Loucy (cell line): Measurements from ENCODE around the gene PPARG.

ENCODE experiments used
- H2AFZ ChIP-seq: fragments of 200-600 bp; sonication (generic); 2 replicates; pipeline ENCODE4 v1.6.0; 2016; ENCODE audit warnings: antibody characterized with exemption, mild to moderate bottlenecking, low read length, moderate library complexity
- H3F3A ChIP-seq: fragments of 200-600 bp; 2 replicates; pipeline ENCODE4 v1.6.0; 2016; ENCODE audit warnings: antibody characterized with exemption, low read depth, mild to moderate bottlenecking
- H3K27me3 ChIP-seq: fragments of 200-600 bp; sonication (generic); 2 replicates; pipeline ENCODE4 v1.6.1; 2014; ENCODE audit warnings: low read length, mild to moderate bottlenecking; ENCODE audit not compliant: insufficient read depth, poor library complexity, severe bottlenecking
- H3K36me3 ChIP-seq: fragments of 200-600 bp; sonication (generic); 2 replicates; pipeline ENCODE4 v1.6.1; 2016; ENCODE audit warnings: low read length; ENCODE audit not compliant: insufficient read depth
- H3K4me1 ChIP-seq: fragments of 200-600 bp; sonication (generic); 2 replicates; pipeline ENCODE4 v1.5.1; 2014; ENCODE audit warnings: low read length, mild to moderate bottlenecking; ENCODE audit not compliant: insufficient read depth, poor library complexity, severe bottlenecking
- H3K4me2 ChIP-seq: fragments of 200-600 bp; sonication (generic); 2 replicates; pipeline ENCODE4 v1.6.0; 2014; ENCODE audit warnings: antibody characterized with exemption, low read length, low read depth, mild to moderate bottlenecking; ENCODE audit not compliant: poor library complexity, severe bottlenecking
- H3K4me3 ChIP-seq: fragments of 200-600 bp; sonication (generic); 2 replicates; pipeline ENCODE4 v1.5.1; 2014; ENCODE audit warnings: low read length, mild to moderate bottlenecking, mixed read lengths; ENCODE audit not compliant: poor library complexity, severe bottlenecking
- H3K79me2 ChIP-seq: fragments of 200-600 bp; sonication (generic); 2 replicates; pipeline ENCODE4 v1.6.1; 2014; ENCODE audit warnings: low read length; ENCODE audit not compliant: insufficient read depth
- H3K9ac ChIP-seq: fragments of 200-600 bp; sonication (generic); 2 replicates; pipeline ENCODE4 v1.6.0; 2014; ENCODE audit warnings: mild to moderate bottlenecking, low read depth, low read length, moderate library complexity; ENCODE audit not compliant: poor library complexity, severe bottlenecking
- H3K9me2 ChIP-seq: fragments of 200-600 bp; sonication (generic); replicated peaks from 2 replicates; pipeline ENCODE4 v1.6.1; 2016; ENCODE audit warnings: low read depth, low read length, mixed read lengths
- H3K9me3 ChIP-seq: fragments of 200-600 bp; sonication (generic); 2 replicates; pipeline ENCODE4 v1.6.1; 2014; ENCODE audit warnings: mild to moderate bottlenecking, antibody characterized with exemption, low read length, low read depth; ENCODE audit not compliant: insufficient read depth
- H4K20me1 ChIP-seq: fragments of 200-600 bp; sonication (generic); 2 replicates; pipeline ENCODE4 v1.6.0; 2014; ENCODE audit warnings: antibody characterized with exemption, low read length, mild to moderate bottlenecking; ENCODE audit not compliant: insufficient read depth, poor library complexity, severe bottlenecking
- EZH2phosphoT487 ChIP-seq: fragments of 200-600 bp; IDR thresholded peaks from 2 replicates; pipeline ENCODE4 v1.6.1; 2018; ENCODE audit warnings: antibody characterized with exemption, mild to moderate bottlenecking, moderate library complexity, borderline replicate concordance
- TF ChIP-seq, protein P1 (sequence below): fragments of 200-600 bp; sonication (generic); conservative IDR thresholded peaks from 2 replicates; pipeline ENCODE4 v1.5.1; 2014; ENCODE audit warnings: mild to moderate bottlenecking, antibody characterized with exemption, low read length

Gene PPARG

DNA sequence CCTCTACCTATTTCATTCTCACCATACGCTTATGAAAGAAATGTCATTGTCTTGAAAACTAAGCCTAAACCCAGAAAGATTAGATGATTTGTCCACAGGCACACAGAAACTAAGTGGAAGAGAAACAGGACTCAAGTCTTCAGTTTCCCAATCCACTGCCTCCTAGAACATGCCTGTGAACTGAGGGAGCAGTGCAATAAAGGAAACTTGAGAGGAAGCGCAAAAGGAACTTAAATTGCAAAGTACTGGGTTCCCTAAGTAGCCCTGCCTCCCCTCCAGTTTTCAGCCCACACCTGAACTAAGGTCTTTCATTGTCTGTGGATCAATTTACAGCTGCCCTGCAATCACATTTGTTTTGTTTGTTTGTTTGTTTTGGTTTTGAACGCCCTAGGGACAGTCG is 138.7 kb downstream of the PPARG start:
- Histone ChIP-seq H3K4me3 (no peak overlapping the region), H3K9me3 (no peaks in the 10 kb centered on the region), H3K9me2 (no peaks in the 10 kb centered on the region), H2AFZ (no peak overlapping the region; the same call in 1 of the 2 replicates), H3K9ac (no peak overlapping the region), H3K4me2 (peak overlapping the region; percentile 75), H3K36me3 (no peaks in the 10 kb centered on the region), H3K79me2 (no peaks in the 10 kb centered on the region), H3K27me3 (peaks cover 42% of the 10 kb centered on the region), H4K20me1 (no peaks in the 10 kb centered on the region), H3K4me1 (peaks cover 74% of the 10 kb centered on the region), H3F3A (no peaks in the 10 kb centered on the region)
- TF ChIP-seq, protein P1, sequence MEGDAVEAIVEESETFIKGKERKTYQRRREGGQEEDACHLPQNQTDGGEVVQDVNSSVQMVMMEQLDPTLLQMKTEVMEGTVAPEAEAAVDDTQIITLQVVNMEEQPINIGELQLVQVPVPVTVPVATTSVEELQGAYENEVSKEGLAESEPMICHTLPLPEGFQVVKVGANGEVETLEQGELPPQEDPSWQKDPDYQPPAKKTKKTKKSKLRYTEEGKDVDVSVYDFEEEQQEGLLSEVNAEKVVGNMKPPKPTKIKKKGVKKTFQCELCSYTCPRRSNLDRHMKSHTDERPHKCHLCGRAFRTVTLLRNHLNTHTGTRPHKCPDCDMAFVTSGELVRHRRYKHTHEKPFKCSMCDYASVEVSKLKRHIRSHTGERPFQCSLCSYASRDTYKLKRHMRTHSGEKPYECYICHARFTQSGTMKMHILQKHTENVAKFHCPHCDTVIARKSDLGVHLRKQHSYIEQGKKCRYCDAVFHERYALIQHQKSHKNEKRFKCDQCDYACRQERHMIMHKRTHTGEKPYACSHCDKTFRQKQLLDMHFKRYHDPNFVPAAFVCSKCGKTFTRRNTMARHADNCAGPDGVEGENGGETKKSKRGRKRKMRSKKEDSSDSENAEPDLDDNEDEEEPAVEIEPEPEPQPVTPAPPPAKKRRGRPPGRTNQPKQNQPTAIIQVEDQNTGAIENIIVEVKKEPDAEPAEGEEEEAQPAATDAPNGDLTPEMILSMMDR, result no peak
- no peak for TF ChIP-seq EZH2phosphoT487

DNA sequence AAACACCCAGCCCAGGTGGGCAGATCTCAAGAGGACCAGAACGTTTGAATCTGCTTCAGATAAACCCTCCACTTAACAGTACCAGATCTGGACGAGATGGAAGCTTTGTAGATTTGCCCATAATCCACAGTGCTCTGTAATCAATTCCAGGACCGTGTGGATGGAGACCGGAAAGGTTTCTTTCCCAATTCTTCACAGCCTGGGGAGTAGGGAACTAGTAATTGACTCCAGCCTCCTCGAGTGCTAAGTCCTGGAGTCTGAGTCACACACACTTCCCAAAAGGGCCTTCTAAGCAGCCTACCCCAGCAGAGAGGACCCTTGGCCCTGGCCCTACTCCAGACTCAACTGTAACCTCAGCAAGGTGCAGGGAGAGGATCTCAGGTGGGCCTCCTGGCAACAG is 139.3 kb downstream of the PPARG start:
- Histone ChIP-seq H3K36me3 (no peaks in the 10 kb centered on the region), H3K27me3 (peaks cover 44% of the 10 kb centered on the region)

DNA sequence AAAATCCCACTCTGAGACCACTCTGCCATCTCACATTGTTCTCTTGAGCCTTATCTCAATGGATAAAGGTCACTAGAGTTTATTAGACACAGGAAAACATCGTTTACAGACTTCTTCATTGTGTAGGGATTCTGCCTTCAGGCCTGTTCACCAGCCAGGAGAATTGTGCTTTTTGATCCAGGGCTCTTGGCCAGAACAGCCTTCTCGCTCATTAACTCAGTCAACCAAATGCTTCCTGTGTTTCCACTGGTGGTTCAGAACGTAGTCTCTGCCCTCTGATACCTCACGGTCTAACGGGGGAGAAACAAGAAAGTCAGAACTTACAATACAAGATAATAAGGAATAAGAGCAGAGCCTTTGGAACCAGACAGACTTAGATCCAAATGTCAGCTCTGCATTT is 141.2 kb downstream of the PPARG start:
- H3K4me1 ChIP-seq, result peaks cover 52% of the 10 kb centered on the region
- H3F3A ChIP-seq, result no peaks in the 10 kb centered on the region
- no peak overlapping the region for H3K4me3 ChIP-seq
- peaks cover 62% of the 10 kb centered on the region for H3K27me3 ChIP-seq
- H3K4me2 ChIP-seq, result no peak overlapping the region
- no peak overlapping the region for H3K9ac ChIP-seq
- H3K79me2 ChIP-seq, result no peaks in the 10 kb centered on the region
- H2AFZ ChIP-seq, result no peak overlapping the region
- H3K36me3 ChIP-seq, result no peaks in the 10 kb centered on the region
- no peaks in the 10 kb centered on the region for H3K9me2 ChIP-seq
- H3K9me3 ChIP-seq, result no peaks in the 10 kb centered on the region
- no peak for TF ChIP-seq EZH2phosphoT487
- TF ChIP-seq, protein P1, result no peak
- no peaks in the 10 kb centered on the region for H4K20me1 ChIP-seq

More for the DNA sequence above, 139.3 kb downstream of the PPARG start:
- no peak overlapping the region for H3K4me3 ChIP-seq
- no peaks in the 10 kb centered on the region for H4K20me1 ChIP-seq
- no peak overlapping the region for H3K4me2 ChIP-seq
- H3K9me2 ChIP-seq, result no peaks in the 10 kb centered on the region
- no peak overlapping the region for H3K9ac ChIP-seq
- no peaks in the 10 kb centered on the region for H3K79me2 ChIP-seq
- no peak overlapping the region for H2AFZ ChIP-seq
- TF ChIP-seq, protein P1, result no peak
- H3F3A ChIP-seq, result no peaks in the 10 kb centered on the region
- H3K9me3 ChIP-seq, result no peaks in the 10 kb centered on the region
- H3K4me1 ChIP-seq, result peaks cover 71% of the 10 kb centered on the region
